Measurements from ENCODE around the gene NAA16.

NAA16 gene

GRCh38 chr13:41361491-41361890, 50.4 kb downstream of the NAA16 start:
- no peak for DNase-seq

GRCh38 chr13:41364043-41364442, 53.0 kb downstream of the NAA16 start:
- DNase-seq, result no peak

- no peak for DNase-seq
Measured at GRCh38 chr13:41365631-41366030, 54.6 kb downstream of the NAA16 start.

GRCh38 chr13:41370736-41371135, 59.7 kb downstream of the NAA16 start:
- DNase-seq, result no peak

GRCh38 chr13:41377446-41377845, 66.4 kb downstream of the NAA16 start:
- no peak for DNase-seq

GRCh38 chr13:41382431-41382830, 71.4 kb downstream of the NAA16 start:
- no peak for DNase-seq

GRCh38 chr13:41383386-41383785, 72.3 kb downstream of the NAA16 start:
- DNase-seq, result no peak

GRCh38 chr13:41384749-41385503, 73.9 kb downstream of the NAA16 start:
- DNase-seq, result no peak

GRCh38 chr13:41386211-41386610, 75.1 kb downstream of the NAA16 start:
- DNase-seq, result no peak

GRCh38 chr13:41387576-41387975, 76.5 kb downstream of the NAA16 start:
- DNase-seq, result no peak

GRCh38 chr13:41388143-41388881, 77.2 kb downstream of the NAA16 start:
- no peak for DNase-seq

GRCh38 chr13:41389580-41389979, 78.5 kb downstream of the NAA16 start:
- DNase-seq, result no peak

- DNase-seq, result no peak
Measured at GRCh38 chr13:41394166-41394565, 83.1 kb downstream of the NAA16 start.

- DNase-seq, result no peak
Measured at GRCh38 chr13:41398494-41399170, 87.6 kb downstream of the NAA16 start.

- no peak for DNase-seq
Measured at GRCh38 chr13:41401366-41401765, 90.3 kb downstream of the NAA16 start.

GRCh38 chr13:41402691-41403511, 91.8 kb downstream of the NAA16 start:
- no peak for DNase-seq

- DNase-seq, result no peak
Measured at GRCh38 chr13:41403983-41404382, 92.9 kb downstream of the NAA16 start.

- no peak for DNase-seq
Measured at GRCh38 chr13:41405367-41405766, 94.3 kb downstream of the NAA16 start.

GRCh38 chr13:41407380-41407779, 96.3 kb downstream of the NAA16 start:
- DNase-seq, result no peak

- no peak for DNase-seq
Measured at GRCh38 chr13:41408121-41408520, 97.1 kb downstream of the NAA16 start.

- no peak for DNase-seq
Measured at GRCh38 chr13:41408746-41409145, 97.7 kb downstream of the NAA16 start.

GRCh38 chr13:41409611-41410010, 98.5 kb downstream of the NAA16 start:
- no peak for DNase-seq

GRCh38 chr13:41411060-41411459, 100.0 kb downstream of the NAA16 start:
- no peak for DNase-seq

Data from activated CD4-positive, alpha-beta T cell treated with anti-CD3 and anti-CD28 coated beads, Interleukin-2, amount 50 U/mL, for 16 hours (primary cell).